Kasumi-1 (cell line): Measurements from ENCODE around the gene ADGRG1.

ENCODE experiments used
- DNase-seq, 2 experiments: peaks; one replicate each; lab custom pipeline; 2025; lab: John Stamatoyannopoulos, UW

ADGRG1 gene

GRCh38 chr16:57648581-57649442 is 20.4 kb downstream of the ADGRG1 start:
- peak; percentile 80 to 85 for DNase-seq

- DNase-seq, result no peak
Observed at GRCh38 chr16:57649443-57649751, 21.0 kb downstream of the ADGRG1 start.

GRCh38 chr16:57649846-57650245 is 21.4 kb downstream of the ADGRG1 start:
- no peak for DNase-seq

DNA sequence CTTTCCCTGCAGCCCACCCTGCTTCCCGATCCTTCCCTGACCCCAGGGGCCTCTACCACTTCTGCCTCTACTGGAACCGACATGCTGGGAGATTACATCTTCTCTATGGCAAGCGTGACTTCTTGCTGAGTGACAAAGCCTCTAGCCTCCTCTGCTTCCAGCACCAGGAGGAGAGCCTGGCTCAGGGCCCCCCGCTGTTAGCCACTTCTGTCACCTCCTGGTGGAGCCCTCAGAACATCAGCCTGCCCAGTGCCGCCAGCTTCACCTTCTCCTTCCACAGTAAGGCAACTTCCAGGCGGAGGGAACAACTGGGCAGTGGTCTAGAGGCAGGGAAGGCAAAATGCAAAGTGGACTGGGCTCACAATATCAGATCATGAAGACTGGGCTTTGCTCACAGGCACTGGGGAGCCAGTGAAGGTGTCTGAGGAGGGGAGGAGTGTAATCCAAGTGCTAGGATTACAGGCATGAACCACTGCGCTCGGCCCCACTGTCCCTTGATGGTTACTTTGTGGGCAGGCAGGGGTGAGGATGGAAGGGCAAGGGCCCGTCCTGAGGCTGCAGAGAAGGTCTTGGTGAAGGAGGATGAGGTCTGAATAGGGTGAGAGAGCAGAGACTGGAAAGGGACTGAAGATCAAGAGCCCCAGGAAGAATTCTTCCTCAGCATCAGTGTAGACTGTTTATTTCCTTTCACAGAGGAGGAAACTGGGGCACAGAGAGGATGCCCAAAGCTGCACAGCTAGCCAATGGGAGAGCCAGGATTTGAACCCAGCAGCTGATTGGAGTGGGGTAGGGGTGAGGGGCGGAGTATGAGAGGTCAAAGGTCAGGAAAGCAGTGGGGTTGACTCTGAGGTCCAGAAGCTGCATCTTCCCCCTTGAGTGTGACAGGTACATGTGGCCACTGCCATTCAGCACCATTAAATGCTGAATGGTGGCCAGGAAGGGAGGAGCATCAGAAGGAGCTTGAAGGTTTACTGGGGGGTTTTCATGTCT is 23.2 kb downstream of the ADGRG1 start:
- DNase-seq, result no peak

DNA sequence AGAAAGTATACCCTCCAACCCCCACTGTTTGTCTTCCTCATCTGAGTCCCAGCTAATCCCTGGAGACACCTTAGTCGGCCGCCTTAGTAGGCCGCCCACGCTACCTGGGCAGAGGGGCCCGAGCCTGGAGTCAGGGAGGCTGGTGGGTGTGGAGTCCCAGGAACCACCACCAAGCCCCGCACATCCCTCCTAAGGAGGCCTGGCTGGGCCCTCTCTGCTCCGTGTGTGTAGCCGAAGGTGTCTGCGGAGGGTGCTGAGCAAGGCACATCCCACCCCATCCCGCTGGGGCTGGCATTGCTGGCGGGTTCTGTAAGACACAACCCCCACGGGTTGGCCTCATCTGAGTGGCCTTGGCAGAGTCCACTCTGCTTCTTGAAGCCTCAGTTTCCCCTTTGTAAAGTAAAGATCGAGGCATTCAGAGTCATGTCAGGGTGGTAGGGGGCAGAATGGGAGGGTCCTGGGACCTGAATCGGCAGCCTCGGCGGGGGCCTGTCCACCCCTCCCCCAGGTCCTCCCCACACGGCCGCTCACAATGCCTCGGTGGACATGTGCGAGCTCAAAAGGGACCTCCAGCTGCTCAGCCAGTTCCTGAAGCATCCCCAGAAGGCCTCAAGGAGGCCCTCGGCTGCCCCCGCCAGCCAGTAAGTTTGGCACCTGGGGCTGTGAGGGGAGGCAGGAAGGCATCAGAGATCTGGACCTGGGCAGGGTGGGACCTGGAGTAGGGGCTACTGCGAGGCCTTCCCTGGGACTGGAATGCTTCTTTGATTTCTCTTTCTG is 24.5 kb downstream of the ADGRG1 start:
- DNase-seq, result no peak

DNA sequence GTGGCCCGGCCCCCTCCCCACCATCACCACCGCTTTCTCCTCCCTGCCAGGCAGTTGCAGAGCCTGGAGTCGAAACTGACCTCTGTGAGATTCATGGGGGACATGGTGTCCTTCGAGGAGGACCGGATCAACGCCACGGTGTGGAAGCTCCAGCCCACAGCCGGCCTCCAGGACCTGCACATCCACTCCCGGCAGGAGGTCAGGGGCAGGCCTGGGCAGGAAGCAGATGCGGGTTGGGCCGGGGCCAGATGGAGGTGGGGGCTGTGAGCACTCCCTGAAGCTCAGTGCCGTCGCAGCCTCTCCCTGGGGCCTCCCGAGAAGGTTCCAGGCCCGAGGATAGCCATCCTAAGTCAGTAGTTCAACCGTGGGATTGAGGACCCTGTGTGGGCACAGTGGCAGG is 25.5 kb downstream of the ADGRG1 start:
- no peak for DNase-seq

DNA sequence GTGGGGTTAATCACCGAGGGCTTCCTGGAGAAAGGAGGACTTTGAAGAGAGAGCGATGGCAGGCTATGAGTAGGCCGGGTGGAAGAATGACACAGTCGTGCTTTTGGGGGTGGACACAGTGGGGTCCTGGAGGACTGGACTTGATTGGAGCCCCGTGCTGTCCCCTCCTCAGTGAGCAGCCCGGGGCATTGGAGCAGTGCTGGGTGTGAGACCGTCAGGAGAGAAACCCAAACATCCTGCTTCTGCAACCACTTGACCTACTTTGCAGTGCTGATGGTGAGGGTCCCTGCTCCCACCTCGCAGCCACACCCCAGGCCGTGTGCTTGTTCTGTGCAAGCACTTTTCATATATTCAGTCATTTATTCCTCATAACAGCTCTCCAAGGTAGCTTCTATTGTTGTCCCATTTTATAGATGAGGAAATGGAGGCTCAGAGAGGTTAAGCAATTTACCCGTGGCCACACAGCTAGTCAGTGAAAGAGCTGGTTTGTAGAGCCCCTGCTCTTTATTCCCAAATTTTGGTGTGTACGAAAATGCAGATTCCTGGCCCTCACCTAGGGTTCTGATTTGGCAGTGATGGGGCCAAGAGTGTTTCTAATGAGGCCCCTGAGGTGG is 28.0 kb downstream of the ADGRG1 start:
- DNase-seq, result no peak

- DNase-seq, result no peak
Observed at GRCh38 chr16:57657228-57657627, 28.8 kb downstream of the ADGRG1 start.

DNA sequence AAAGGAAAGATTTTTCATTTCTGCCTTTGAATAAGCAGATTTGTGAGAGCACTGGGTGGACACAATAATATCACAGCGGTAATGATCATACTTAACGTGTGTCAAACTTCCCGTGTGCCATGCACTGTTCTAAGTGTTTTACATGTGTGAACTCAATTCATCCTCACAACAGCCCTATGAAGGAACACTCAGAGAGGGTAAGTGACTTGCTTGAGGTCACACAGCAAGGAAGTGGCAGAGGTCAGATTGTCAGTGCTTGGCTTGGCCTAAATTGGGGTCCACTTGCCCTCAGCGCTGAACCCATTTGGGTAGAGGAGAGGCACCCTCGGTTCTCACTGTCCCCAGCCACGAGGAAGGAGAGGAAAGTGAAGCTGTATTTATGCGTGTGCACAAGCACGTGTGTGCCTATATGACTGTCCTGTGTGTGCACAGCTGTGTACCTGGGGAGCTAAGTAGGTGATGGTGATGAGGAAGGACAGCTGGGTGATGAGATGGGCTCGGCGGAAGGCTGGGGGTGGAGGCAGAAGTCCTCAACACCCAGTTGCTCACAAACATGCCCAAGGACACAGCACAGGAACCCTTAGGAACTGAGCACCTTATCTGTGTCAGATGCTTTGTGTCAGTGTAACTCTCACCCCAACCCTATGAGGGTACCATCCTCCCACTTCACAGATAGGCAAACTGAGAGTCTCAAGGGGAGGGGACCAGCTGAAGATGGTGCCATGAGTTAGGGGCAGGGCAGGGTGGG is 29.9 kb downstream of the ADGRG1 start:
- no peak for DNase-seq

DNA sequence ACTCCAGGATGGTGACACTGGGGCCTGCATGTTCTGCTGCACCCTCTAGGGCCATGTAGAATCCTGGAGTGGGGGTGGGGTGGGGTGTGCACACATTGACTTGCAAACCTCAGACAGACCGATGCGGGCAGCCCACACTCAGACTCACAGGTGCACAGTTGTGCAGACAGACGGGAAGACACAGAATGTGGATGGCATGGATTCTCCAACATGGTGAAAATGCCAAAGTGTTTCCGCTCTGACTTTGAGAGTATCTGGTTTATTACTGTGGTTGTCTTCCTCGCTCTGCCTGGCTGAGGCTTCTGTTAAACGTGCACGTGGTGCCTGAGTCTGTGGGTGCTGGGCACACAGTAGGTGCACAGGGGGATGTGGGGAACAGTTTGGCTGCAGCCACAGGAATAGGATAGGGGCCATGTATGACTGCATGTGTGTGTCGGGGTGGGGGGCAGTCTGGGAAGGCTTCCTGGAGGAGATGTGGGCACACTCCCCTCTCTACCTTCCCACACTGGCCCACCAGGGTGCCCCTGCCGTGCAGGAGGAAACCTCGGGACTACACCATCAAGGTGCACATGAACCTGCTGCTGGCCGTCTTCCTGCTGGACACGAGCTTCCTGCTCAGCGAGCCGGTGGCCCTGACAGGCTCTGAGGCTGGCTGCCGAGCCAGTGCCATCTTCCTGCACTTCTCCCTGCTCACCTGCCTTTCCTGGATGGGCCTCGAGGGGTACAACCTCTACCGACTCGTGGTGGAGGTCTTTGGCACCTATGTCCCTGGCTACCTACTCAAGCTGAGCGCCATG is 30.6 kb downstream of the ADGRG1 start:
- no peak for DNase-seq

DNA sequence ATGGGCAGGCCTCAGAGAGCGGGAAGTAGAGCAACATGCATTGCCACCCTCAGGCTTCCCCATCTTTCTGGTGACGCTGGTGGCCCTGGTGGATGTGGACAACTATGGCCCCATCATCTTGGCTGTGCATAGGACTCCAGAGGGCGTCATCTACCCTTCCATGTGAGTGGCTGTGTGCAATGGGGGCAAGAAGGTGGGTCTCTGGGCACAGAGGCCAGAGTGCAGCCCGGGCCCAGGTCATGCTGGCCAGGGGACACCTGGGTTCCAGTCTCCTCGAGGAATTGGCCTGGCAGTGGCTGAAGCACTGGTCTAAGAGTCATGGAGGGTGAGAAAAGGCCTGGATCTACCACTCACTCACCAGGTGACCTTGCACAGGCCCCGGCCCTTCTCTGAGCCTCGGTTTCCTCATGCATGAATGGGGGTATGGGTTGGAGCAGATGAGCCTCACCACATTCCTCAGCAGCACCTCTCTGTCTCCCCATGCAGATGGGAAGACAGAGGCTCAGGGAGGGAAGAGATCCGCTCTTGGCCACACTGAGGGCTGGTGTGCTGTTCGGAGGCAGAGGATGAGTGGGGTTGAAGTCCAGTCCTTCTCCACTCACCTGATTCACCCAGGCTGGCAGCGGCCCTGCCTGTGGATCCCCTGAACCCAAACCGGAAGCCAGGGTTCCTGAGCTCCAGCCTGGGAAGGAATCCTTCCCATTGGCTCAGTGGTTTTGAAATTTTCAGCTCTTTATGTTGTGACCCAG is 32.5 kb downstream of the ADGRG1 start:
- no peak for DNase-seq

DNA sequence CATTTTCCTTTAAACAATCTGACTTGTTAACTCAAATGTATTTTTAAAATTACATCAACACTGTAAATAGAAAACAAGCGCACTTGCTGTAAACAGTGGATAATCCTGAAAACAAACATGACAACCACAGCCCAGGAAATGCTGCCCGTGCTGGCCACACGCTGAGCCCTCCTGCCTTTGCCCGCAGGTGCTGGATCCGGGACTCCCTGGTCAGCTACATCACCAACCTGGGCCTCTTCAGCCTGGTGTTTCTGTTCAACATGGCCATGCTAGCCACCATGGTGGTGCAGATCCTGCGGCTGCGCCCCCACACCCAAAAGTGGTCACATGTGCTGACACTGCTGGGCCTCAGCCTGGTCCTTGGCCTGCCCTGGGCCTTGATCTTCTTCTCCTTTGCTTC is 33.1 kb downstream of the ADGRG1 start:
- no peak for DNase-seq

GRCh38 chr16:57661936-57662906 is 33.8 kb downstream of the ADGRG1 start:
- DNase-seq, result no peak

- no peak for DNase-seq
Observed at GRCh38 chr16:57663436-57663835, 35.0 kb downstream of the ADGRG1 start.

DNA sequence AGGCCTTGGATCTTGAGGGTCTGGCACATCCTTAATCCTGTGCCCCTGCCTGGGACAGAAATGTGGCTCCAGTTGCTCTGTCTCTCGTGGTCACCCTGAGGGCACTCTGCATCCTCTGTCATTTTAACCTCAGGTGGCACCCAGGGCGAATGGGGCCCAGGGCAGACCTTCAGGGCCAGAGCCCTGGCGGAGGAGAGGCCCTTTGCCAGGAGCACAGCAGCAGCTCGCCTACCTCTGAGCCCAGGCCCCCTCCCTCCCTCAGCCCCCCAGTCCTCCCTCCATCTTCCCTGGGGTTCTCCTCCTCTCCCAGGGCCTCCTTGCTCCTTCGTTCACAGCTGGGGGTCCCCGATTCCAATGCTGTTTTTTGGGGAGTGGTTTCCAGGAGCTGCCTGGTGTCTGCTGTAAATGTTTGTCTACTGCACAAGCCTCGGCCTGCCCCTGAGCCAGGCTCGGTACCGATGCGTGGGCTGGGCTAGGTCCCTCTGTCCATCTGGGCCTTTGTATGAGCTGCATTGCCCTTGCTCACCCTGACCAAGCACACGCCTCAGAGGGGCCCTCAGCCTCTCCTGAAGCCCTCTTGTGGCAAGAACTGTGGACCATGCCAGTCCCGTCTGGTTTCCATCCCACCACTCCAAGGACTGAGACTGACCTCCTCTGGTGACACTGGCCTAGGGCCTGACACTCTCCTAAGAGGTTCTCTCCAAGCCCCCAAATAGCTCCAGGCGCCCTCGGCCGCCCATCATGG is 35.7 kb downstream of the ADGRG1 start:
- DNase-seq, result no peak

- DNase-seq, result no peak
Observed at GRCh38 chr16:57664662-57665025, 36.2 kb downstream of the ADGRG1 start.

- no peak for DNase-seq
Observed at GRCh38 chr16:57665541-57665940, 37.1 kb downstream of the ADGRG1 start.
